AG09309 (cell line): ENCODE results near the gene APOL2.
A peak's percentile ranks its signal among the peaks of the same experiment; 100 is the strongest.

Experiments
- DNase-seq: peaks from one replicate; pipeline ENCODE4 v3.0.0-alpha.2; 2010; ENCODE audit warnings: low read depth
- H3K4me3 ChIP-seq: 2 replicates; pipeline ENCODE4 v1.5.1; 2011; ENCODE audit warnings: mild to moderate bottlenecking, low read depth, low read length, moderate library complexity; ENCODE audit not compliant: control insufficient read depth
- CTCF ChIP-seq: IDR thresholded peaks from 2 replicates; pipeline ENCODE4 v1.5.1; 2011; ENCODE audit warnings: mild to moderate bottlenecking, low read depth, low read length, inconsistent platforms; ENCODE audit not compliant: insufficient read depth, control insufficient read depth; ENCODE audit errors: missing control alignments

APOL2 gene

GRCh38 chr22:36180928-36181327 is 58.4 kb downstream of the APOL2 start:
- TF ChIP-seq CTCF, result no peak
- DNase-seq, result no peak
- H3K4me3 ChIP-seq, result no peak overlapping the region

GRCh38 chr22:36180038-36180880 is 59.1 kb downstream of the APOL2 start:
- TF ChIP-seq CTCF, result peak; percentile 92
- no peak for DNase-seq
- no peak overlapping the region for H3K4me3 ChIP-seq

- TF ChIP-seq CTCF, result no peak
- DNase-seq, result no peak
- H3K4me3 ChIP-seq, result no peak overlapping the region
These were observed 62.2 kb downstream of the APOL2 start for GRCh38 chr22:36177160-36177559.
